ENCODE results near the gene PRUNE2.

The PRUNE2 gene

DNA sequence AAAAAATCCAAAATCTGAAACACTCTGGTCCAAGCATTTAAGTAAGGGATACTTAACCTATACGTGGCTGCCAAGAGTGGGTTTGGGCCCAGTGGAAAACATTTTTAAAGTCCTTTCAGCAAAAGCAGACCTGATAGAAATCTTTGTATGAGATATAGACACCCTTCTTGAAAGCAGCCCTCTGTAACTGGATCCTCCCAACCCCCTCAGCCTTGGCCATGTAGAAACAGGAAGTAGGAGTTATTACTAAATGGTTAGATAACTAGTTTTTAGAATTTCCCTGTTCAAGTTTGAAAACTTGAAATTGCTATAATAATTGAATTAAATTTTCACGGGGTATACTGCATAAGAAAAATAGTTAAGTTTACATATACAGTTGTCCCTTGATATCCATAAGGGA, 253.0 kb downstream of the PRUNE2 start:
- TF ChIP-seq, protein P1, sequence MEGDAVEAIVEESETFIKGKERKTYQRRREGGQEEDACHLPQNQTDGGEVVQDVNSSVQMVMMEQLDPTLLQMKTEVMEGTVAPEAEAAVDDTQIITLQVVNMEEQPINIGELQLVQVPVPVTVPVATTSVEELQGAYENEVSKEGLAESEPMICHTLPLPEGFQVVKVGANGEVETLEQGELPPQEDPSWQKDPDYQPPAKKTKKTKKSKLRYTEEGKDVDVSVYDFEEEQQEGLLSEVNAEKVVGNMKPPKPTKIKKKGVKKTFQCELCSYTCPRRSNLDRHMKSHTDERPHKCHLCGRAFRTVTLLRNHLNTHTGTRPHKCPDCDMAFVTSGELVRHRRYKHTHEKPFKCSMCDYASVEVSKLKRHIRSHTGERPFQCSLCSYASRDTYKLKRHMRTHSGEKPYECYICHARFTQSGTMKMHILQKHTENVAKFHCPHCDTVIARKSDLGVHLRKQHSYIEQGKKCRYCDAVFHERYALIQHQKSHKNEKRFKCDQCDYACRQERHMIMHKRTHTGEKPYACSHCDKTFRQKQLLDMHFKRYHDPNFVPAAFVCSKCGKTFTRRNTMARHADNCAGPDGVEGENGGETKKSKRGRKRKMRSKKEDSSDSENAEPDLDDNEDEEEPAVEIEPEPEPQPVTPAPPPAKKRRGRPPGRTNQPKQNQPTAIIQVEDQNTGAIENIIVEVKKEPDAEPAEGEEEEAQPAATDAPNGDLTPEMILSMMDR (conservative IDR thresholded peaks at IDR 0.05): no peak
- H3K27ac ChIP-seq: no peak overlapping the region

DNA sequence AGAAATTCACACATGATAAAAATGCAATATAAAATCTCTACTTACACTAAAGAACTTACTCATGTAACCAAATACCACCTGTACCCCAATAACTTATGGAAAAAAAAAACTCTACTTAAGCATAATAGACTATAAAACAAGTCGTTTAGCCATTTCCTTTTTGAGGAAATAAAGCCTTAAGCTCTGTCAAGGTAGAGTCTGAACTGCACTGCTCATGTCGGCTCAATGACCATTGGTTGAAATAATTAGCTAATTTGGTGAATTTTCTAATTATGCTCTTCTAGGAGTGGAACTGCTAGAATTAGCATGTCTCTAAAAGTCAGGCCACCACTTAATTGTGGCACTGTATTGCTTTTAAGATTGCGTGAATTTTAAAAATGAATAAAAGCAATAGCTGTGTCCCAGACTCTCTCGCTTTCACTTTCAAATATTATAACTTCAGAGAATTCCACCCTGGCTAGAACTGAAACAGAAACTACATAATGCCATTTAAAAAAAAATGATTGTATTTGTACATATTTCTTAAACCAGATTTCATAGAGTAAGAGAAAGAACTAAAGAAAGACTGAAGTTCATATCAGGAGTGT, 254.7 kb downstream of the PRUNE2 start:
- H3K27ac ChIP-seq: no peak overlapping the region
- TF ChIP-seq, protein P1 (conservative IDR thresholded peaks at IDR 0.05): no peak

DNA sequence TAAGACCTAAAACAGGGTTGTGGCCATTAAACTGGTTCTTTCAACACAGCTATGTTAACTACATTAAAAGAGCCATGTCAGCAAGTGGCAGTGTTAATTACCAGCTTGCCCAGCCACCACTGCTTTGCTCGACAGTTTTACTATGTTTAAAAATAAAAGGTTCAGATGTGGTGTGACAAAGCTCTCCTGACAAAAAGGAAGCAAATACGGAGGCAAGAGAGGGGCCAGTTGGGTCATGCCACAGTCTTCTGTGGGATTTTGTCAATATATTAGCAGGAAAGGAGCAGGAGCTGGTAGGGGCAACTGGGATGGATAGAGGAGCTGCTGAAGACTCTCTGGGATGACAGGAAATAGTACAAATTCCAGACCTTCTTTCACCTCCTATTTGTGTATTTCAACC, 255.2 kb downstream of the PRUNE2 start:
- TF ChIP-seq, protein P1 (conservative IDR thresholded peaks at IDR 0.05): no peak
- no peak overlapping the region for H3K27ac ChIP-seq

DNA sequence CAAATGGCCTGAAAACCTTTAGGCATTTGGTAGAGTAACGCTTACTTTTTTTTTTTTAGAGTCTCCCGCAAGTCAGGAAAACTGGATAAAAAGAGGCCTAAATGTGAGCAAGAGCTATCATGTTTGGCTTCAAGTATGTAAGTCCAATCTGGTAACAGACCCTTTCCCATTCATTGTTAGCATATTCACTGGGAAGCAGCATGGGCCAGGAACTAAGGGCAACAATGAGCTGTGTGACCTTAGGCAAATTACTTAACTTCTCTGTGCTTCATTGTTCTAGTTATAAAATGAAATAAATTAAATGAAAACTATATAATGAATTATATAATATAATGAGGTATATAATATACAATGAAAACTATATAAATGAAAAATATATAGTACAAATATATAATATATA, 256.0 kb downstream of the PRUNE2 start:
- no peak overlapping the region for H3K27ac ChIP-seq
- TF ChIP-seq, protein P1 (conservative IDR thresholded peaks at IDR 0.05): no peak

DNA sequence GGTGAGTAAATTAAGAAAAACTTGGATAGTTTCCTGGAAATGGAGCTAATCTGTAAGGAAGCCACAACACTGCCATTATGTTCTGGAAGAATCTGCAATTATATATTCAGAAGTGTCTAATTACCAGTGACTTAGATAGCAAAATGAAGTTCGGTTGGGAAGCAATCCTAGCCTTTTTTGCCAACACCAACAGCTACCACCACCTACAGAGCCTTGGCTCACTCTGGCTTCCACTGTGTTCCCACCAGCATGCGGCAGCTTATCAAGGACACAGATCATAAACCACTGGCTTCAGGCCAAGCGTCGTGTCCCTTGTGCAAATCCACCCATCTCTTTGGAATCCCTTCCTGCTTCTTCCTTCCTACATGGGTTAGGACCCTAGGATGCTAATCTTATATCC, 259.7 kb downstream of the PRUNE2 start:
- no peak overlapping the region for H3K27ac ChIP-seq
- TF ChIP-seq, protein P1 (conservative IDR thresholded peaks at IDR 0.05): no peak

DNA sequence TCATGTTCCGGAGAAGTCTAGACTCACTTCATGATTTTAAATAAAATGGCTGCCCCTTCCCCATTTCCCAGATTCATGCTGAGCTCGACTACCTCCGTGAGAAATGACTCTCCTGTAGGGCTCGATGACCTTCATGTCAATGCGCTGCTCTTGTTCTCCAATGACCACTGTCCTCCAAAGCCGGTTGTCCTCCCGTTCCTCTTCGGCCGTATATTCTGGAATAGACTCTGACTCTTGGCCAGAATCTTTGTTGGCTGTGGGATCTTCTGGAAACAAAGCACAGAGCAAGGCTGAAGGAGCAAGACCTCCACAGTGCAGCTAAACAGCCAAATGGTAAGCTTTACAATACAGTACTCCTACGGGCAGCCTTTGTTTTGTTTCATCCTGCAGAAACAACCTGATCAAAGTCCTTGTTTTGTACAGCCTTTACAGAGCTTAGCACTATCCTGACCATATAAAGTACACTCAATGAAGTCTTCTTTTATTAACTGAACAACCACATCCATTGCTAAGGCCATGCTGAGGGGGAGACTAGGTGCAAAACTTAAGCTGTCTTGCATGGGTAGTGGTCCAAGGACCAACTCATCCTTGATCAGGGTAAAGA, 261.2 kb downstream of the PRUNE2 start:
- H3K27ac ChIP-seq: no peak overlapping the region
- TF ChIP-seq, protein P1 (conservative IDR thresholded peaks at IDR 0.05): no peak

DNA sequence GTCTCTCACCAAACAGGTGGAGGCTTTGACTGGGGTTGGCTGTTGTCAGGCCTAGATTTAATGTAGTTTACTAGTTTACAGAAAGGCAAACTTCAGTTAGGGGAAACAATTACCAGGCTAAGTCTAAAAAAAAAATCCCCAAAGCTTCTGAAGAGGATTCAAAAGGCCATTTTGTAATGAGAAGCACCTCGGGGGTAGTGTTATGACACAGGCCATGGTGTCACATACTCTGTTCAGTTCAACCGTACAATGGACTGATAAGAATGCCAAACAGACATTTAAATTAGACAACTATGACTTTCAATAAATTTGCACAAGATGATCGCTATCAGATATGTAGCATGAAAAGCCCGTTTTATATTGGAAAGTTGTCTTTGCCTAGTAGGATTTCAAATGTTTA, 261.7 kb downstream of the PRUNE2 start:
- TF ChIP-seq, protein P1 (conservative IDR thresholded peaks at IDR 0.05): no peak
- no peak overlapping the region for H3K27ac ChIP-seq

All from VCaP (cell line).